Mesendoderm (in vitro differentiated cells): ENCODE measurements around the gene SPECC1.
A peak's percentile ranks its signal among the peaks of the same experiment; 100 is the strongest.

Source experiments
- DNase-seq: peaks from one replicate; pipeline ENCODE4 v3.0.0; 2013
- H2AK5ac ChIP-seq: 2 replicates; pipeline ENCODE4 v1.6.1; 2013; ENCODE audit warnings: low read length, inconsistent platforms
- H2BK120ac ChIP-seq: 2 replicates; pipeline ENCODE4 v1.6.1; 2013; ENCODE audit warnings: low read depth, mild to moderate bottlenecking, low read length, moderate library complexity, mixed read lengths
- H2BK15ac ChIP-seq: replicated peaks from 2 replicates; pipeline ENCODE4 v1.6.1; 2013; ENCODE audit warnings: low read depth, mild to moderate bottlenecking, moderate library complexity
- H2BK5ac ChIP-seq: 2 replicates; pipeline ENCODE4 v1.6.1; 2013; ENCODE audit warnings: low read length, inconsistent platforms
- H3K18ac ChIP-seq: 2 replicates; pipeline ENCODE4 v1.6.1; 2013; ENCODE audit warnings: mild to moderate bottlenecking, low read length, mixed read lengths
- H3K23ac ChIP-seq: one replicate; pipeline ENCODE4 v1.6.1; 2013; ENCODE audit warnings: low read length
- H3K27ac ChIP-seq: 2 replicates; pipeline ENCODE4 v1.5.1; 2013; ENCODE audit warnings: low read depth, mild to moderate bottlenecking, inconsistent platforms, low read length, moderate library complexity
- H3K27me3 ChIP-seq: 2 replicates; pipeline ENCODE4 v1.6.1; 2013; ENCODE audit warnings: low read length, control low read depth, mild to moderate bottlenecking, inconsistent platforms; ENCODE audit not compliant: insufficient read depth, poor library complexity
- H3K36me3 ChIP-seq: 2 replicates; pipeline ENCODE4 v1.6.1; 2013; ENCODE audit warnings: low read length, inconsistent platforms; ENCODE audit not compliant: control insufficient read depth, insufficient read depth
- H3K4ac ChIP-seq: one replicate; pipeline ENCODE4 v1.6.1; 2013; ENCODE audit warnings: low read depth, mild to moderate bottlenecking, low read length, moderate library complexity
- H3K4me1 ChIP-seq: 2 replicates; pipeline ENCODE4 v1.6.1; 2013; ENCODE audit warnings: low read depth, low read length, inconsistent platforms; ENCODE audit not compliant: control insufficient read depth
- H3K4me2 ChIP-seq: 2 replicates; pipeline ENCODE4 v1.6.1; 2013; ENCODE audit warnings: low read length
- H3K4me3 ChIP-seq: 2 replicates; pipeline ENCODE4 v1.5.1; 2013; ENCODE audit warnings: mild to moderate bottlenecking, low read length
- H3K56ac ChIP-seq: one replicate; pipeline ENCODE4 v1.6.1; 2013; ENCODE audit warnings: low read length
- H3K79me1 ChIP-seq: 2 replicates; pipeline ENCODE4 v1.6.1; 2013; ENCODE audit warnings: low read length, inconsistent platforms
- H3K79me2 ChIP-seq: 2 replicates; pipeline ENCODE4 v1.6.1; 2013; ENCODE audit warnings: mild to moderate bottlenecking, low read length; ENCODE audit not compliant: control insufficient read depth, insufficient read depth
- H3K9ac ChIP-seq: 2 replicates; pipeline ENCODE4 v1.6.1; 2013; ENCODE audit warnings: low read length, inconsistent platforms
- H4K5ac ChIP-seq: one replicate; pipeline ENCODE4 v1.6.1; 2013; ENCODE audit warnings: low read length
- H4K8ac ChIP-seq: one replicate; pipeline ENCODE4 v1.6.1; 2013; ENCODE audit warnings: low read depth, mild to moderate bottlenecking, control low read depth, low read length, moderate library complexity
- WGBS: extraction: QIAGEN DNeasy Blood & Tissue Kit; methylation state at CpG from one replicate; pipeline ENCODE4 v1.1.7; 2013; ENCODE audit warnings: low lambda C conversion rate, missing lambda C conversion rate; ENCODE audit not compliant: insufficient coverage; ENCODE audit errors: extremely low coverage; 5-methylcytosine and 5-hydroxymethylcytosine counted together

Gene SPECC1

DNA sequence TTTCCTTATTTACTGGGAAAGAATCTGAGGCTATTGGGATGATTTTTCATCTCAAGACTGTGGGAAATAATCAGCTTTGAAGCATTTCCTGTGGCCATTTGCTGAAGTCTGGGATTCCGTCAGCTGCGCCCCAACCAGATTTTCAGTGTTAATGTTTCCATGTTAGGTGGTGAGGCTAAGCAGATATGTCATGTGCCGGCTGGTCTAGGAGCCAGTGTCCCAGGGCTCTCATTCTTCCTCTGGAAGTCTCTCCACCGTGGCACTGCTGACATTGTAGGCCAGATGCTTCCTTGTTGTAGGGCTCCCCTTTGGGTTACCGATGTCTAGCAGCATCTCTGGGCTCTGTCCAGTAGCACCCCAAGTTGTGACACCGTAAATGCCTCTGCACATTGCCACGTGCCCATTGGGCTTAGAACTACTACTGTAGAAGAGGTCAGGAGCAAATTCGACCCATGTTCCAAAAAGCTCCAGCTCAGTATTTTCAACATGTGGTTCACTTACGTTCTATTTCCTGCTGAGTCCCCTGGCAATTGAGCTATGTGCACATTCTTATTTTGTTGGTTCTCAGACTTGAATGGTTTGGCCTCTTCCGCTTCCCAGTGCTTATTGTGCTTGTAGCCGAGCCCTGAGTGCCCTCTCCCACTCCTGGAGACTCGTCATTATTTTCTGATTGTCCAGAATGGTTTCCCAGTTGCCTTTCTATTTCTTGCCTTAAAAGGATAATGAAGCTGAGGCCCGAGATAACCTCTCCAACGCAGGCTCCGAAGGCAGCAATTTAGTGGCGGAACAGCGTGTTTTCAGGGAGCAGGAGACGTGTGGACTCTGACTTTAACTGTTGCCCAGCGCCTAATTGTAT lies 82.2 kb downstream of the SPECC1 start:
- H3K4me1 ChIP-seq: no peaks in the 10 kb centered on the region
- no peak overlapping the region for H3K4me3 ChIP-seq
- DNase-seq: no peak
- no CpG with 5 or more reads among the region's 19 CpGs for WGBS
- H3K79me2 ChIP-seq: no peaks in the 10 kb centered on the region
- no peak overlapping the region for H3K18ac ChIP-seq
- H3K4me2 ChIP-seq: no peak overlapping the region
- no peak overlapping the region for H2BK15ac ChIP-seq
- H3K9ac ChIP-seq: no peak overlapping the region
- H2BK120ac ChIP-seq: no peak overlapping the region
- H3K36me3 ChIP-seq: no peaks in the 10 kb centered on the region
- no peak overlapping the region for H4K8ac ChIP-seq
- no peak overlapping the region for H3K56ac ChIP-seq
- H2AK5ac ChIP-seq: no peak overlapping the region
- H3K4ac ChIP-seq: no peak overlapping the region
- H3K27ac ChIP-seq: no peak overlapping the region
- no peak overlapping the region for H2BK5ac ChIP-seq
- no peaks in the 10 kb centered on the region for H3K27me3 ChIP-seq
- no peak overlapping the region for H3K23ac ChIP-seq
- H4K5ac ChIP-seq: no peak overlapping the region
- H3K79me1 ChIP-seq: no peaks in the 10 kb centered on the region

- Histone ChIP-seq H2BK120ac (no peak overlapping the region), H3K18ac (no peak overlapping the region), H3K27me3 (no peaks in the 10 kb centered on the region), H2BK15ac (no peak overlapping the region), H2AK5ac (no peak overlapping the region), H3K79me1 (no peaks in the 10 kb centered on the region), H2BK5ac (no peak overlapping the region), H3K4me2 (no peak overlapping the region), H3K56ac (no peak overlapping the region), H3K4me3 (no peak overlapping the region), H3K36me3 (no peaks in the 10 kb centered on the region), H3K4ac (no peak overlapping the region), H4K8ac (no peak overlapping the region), H3K4me1 (no peaks in the 10 kb centered on the region), H3K79me2 (no peaks in the 10 kb centered on the region), H3K27ac (no peak overlapping the region), H3K9ac (no peak overlapping the region), H3K23ac (no peak overlapping the region), H4K5ac (no peak overlapping the region)
- no CpG with 5 or more reads among the region's 6 CpGs for whole genome bisulfite sequencing
- DNase-seq: no peak
Measured at GRCh38 chr17:20092261-20092867, 83.2 kb downstream of the SPECC1 start.

GRCh38 chr17:20092973-20093626 lies 83.9 kb downstream of the SPECC1 start:
- H4K5ac ChIP-seq: no peak overlapping the region
- H2BK15ac ChIP-seq: no peak overlapping the region
- no peaks in the 10 kb centered on the region for H3K36me3 ChIP-seq
- H3K27ac ChIP-seq: no peak overlapping the region
- no peak overlapping the region for H3K23ac ChIP-seq
- H3K4me1 ChIP-seq: no peaks in the 10 kb centered on the region
- H2BK5ac ChIP-seq: no peak overlapping the region
- no peak overlapping the region for H3K18ac ChIP-seq
- no peaks in the 10 kb centered on the region for H3K27me3 ChIP-seq
- no peak overlapping the region for H3K9ac ChIP-seq
- DNase-seq: peak; percentile 25
- H4K8ac ChIP-seq: no peak overlapping the region
- no peak overlapping the region for H2AK5ac ChIP-seq
- no peaks in the 10 kb centered on the region for H3K79me1 ChIP-seq
- no peaks in the 10 kb centered on the region for H3K79me2 ChIP-seq
- no peak overlapping the region for H3K4me3 ChIP-seq
- H3K4me2 ChIP-seq: no peak overlapping the region
- H3K4ac ChIP-seq: no peak overlapping the region
- H2BK120ac ChIP-seq: no peak overlapping the region
- WGBS: no CpG with 5 or more reads among the region's 2 CpGs
- H3K56ac ChIP-seq: no peak overlapping the region

DNA sequence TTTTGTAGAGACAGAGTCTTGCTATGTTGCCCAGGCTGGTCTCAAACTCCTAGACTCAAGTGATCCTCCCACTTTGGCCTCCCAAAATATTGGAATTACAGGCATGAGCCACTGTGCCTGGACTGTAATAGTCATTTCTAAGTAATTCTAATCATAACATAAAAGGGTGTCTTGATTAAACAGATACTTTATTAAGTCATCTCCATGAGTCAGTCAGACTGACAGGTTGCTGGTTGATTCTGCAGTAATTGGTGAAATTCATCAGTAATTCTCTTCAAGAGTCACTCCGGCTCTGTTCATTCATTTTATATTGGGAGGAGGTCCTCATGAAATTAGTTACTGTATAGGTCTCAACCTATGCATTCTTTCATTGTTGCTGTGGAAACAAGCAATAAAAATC lies 85.6 kb downstream of the SPECC1 start:
- Histone ChIP-seq H3K4me2 (no peak overlapping the region), H4K5ac (no peak overlapping the region), H3K23ac (no peak overlapping the region), H3K18ac (no peak overlapping the region), H3K56ac (no peak overlapping the region), H3K79me1 (no peaks in the 10 kb centered on the region), H2BK5ac (no peak overlapping the region), H2BK120ac (no peak overlapping the region), H3K27ac (no peak overlapping the region), H2AK5ac (no peak overlapping the region), H4K8ac (no peak overlapping the region), H3K27me3 (no peaks in the 10 kb centered on the region), H3K4ac (no peak overlapping the region), H3K4me3 (no peak overlapping the region), H2BK15ac (no peak overlapping the region), H3K79me2 (no peaks in the 10 kb centered on the region), H3K36me3 (no peaks in the 10 kb centered on the region), H3K4me1 (no peaks in the 10 kb centered on the region), H3K9ac (no peak overlapping the region)
- WGBS: no CpG with 5 or more reads among the region's 1 CpG
- no peak for DNase-seq

- Histone ChIP-seq H4K8ac (no peak overlapping the region), H3K4me2 (no peak overlapping the region), H3K79me1 (no peaks in the 10 kb centered on the region), H2BK15ac (no peak overlapping the region), H3K36me3 (no peaks in the 10 kb centered on the region), H2AK5ac (no peak overlapping the region), H3K9ac (no peak overlapping the region), H3K23ac (no peak overlapping the region), H3K4me1 (no peaks in the 10 kb centered on the region), H2BK5ac (no peak overlapping the region), H4K5ac (no peak overlapping the region), H3K27ac (no peak overlapping the region), H3K4me3 (no peak overlapping the region), H3K27me3 (no peaks in the 10 kb centered on the region), H3K18ac (no peak overlapping the region), H3K4ac (no peak overlapping the region), H3K56ac (no peak overlapping the region), H3K79me2 (no peaks in the 10 kb centered on the region), H2BK120ac (no peak overlapping the region)
- peak; percentile 81 for DNase-seq
- no CpG with 5 or more reads among the region's 18 CpGs for WGBS
Measured at GRCh38 chr17:20095336-20096080, 86.3 kb downstream of the SPECC1 start.
